K562 (cell line): Measurements from ENCODE around the gene CPED1. TPM values are rescaled to one million over a fixed set of nuclear protein-coding genes. Genes with fewer than 3 reads are reported as not detected.

Source experiments
- ARID3A ChIP-seq: IDR thresholded peaks from 2 replicates; pipeline ENCODE4 v1.6.1; 2012; ENCODE audit warnings: low read depth, low read length, improper control_type of control experiment, borderline replicate concordance
- ATF1 ChIP-seq, 2 experiments: fragments of 450-650 bp in 1 of 2; IDR thresholded peaks; 2 replicates each; pipeline ENCODE4 v1.6.1; 2016; ENCODE audit warnings: missing compliant biosample characterization in 1 of 2, missing genetic modification characterization in 1 of 2
- CC2D1A ChIP-seq: fragments of 450-650 bp; IDR thresholded peaks from 2 replicates; pipeline ENCODE4 v1.6.1; 2017; ENCODE audit warnings: mild to moderate bottlenecking
- CEBPG ChIP-seq, 3 experiments: fragments of 200-800 bp in 1 of 3; sonication (Bioruptor generic) in 1 of 3; sonication (generic) in 1 of 3; formaldehyde crosslinking in 1 of 3; IDR thresholded peaks in 2 of 3; conservative IDR thresholded peaks in 1 of 3; 2 replicates each; pipeline versions ENCODE4 v1.6.1 to v1.8.0; 2016 to 2022; ENCODE audit warnings: missing compliant biosample characterization in 2 of 3, missing genetic modification characterization in 2 of 3, mild to moderate bottlenecking in 1 of 3, missing genetic modification reagents in 1 of 3
- CREB1 ChIP-seq, 2 experiments: sonication (generic) in 1 of 2; formaldehyde crosslinking in 1 of 2; IDR thresholded peaks; 2 replicates each; pipeline versions ENCODE4 v1.6.1 to v1.8.0; 2012 to 2022; ENCODE audit warnings: inconsistent platforms in 1 of 2, mild to moderate bottlenecking in 1 of 2, missing genetic modification reagents in 1 of 2, moderate library complexity in 1 of 2
- CREM ChIP-seq: IDR thresholded peaks from 2 replicates; pipeline ENCODE4 v1.6.1; 2014; ENCODE audit warnings: antibody characterized with exemption, low read depth
- CXXC5 ChIP-seq: fragments of 250-450 bp; sonication (Bioruptor Pico); IDR thresholded peaks from 2 replicates; pipeline ENCODE4 v1.8.0; 2022; ENCODE audit warnings: inconsistent platforms, mild to moderate bottlenecking, moderate library complexity
- DEAF1 ChIP-seq: fragments of 450-650 bp; formaldehyde crosslinking; IDR thresholded peaks from 2 replicates; pipeline ENCODE4 v1.4.0; 2020; ENCODE audit warnings: mild to moderate bottlenecking, moderate library complexity
- DNMT1 ChIP-seq: fragments of 450-650 bp; IDR thresholded peaks from 2 replicates; pipeline ENCODE4 v1.6.1; 2016; ENCODE audit warnings: antibody characterized with exemption, mild to moderate bottlenecking
- GABPA ChIP-seq: fragments of 200-800 bp; sonication (Bioruptor generic); conservative IDR thresholded peaks from 2 replicates; pipeline ENCODE4 v1.6.1; 2016; ENCODE audit warnings: low read depth, missing genetic modification characterization, missing compliant biosample characterization
- HMGN3 ChIP-seq: IDR thresholded peaks from 2 replicates; pipeline ENCODE4 v1.6.1; 2011; ENCODE audit warnings: borderline replicate concordance, low read depth, mild to moderate bottlenecking, mixed read lengths, low read length; ENCODE audit not compliant: insufficient read length; ENCODE audit errors: extremely low read depth
- L3MBTL2 ChIP-seq: fragments of 450-650 bp; IDR thresholded peaks from 2 replicates; pipeline ENCODE4 v1.6.1; 2016; ENCODE audit warnings: mild to moderate bottlenecking, moderate library complexity
- MNT ChIP-seq, 2 experiments: fragments of 450-650 bp; conservative IDR thresholded peaks; 2 replicates each; pipeline ENCODE4 v1.6.1; 2017; ENCODE audit warnings: mild to moderate bottlenecking in 2 of 2, moderate library complexity in 2 of 2
- NFE2 ChIP-seq: IDR thresholded peaks from 2 replicates; pipeline ENCODE4 v1.6.1; 2014; ENCODE audit warnings: antibody characterized with exemption, low read depth
- NR2F6 ChIP-seq: fragments of 450-650 bp; formaldehyde crosslinking; IDR thresholded peaks from 2 replicates; pipeline ENCODE4 v1.4.0; 2020; ENCODE audit warnings: mild to moderate bottlenecking
- RCOR1 ChIP-seq, 2 experiments: IDR thresholded peaks; 2 replicates each; pipeline ENCODE4 v1.6.1; 2012; ENCODE audit warnings: low read depth in 2 of 2, low read length in 2 of 2, borderline replicate concordance in 1 of 2, improper control_type of control experiment in 1 of 2
- SMARCA4 ChIP-seq: fragments of 450-650 bp; IDR thresholded peaks from 2 replicates; pipeline ENCODE4 v1.6.1; 2016
- TAF1 ChIP-seq: IDR thresholded peaks from 2 replicates; pipeline ENCODE4 v1.6.1; 2011; ENCODE audit warnings: mild to moderate bottlenecking, low read length, moderate library complexity; ENCODE audit not compliant: insufficient read depth, control insufficient read depth, severe bottlenecking; ENCODE audit errors: extremely low read depth
- TAF9B ChIP-seq: fragments of 450-650 bp; IDR thresholded peaks from 2 replicates; pipeline ENCODE4 v1.6.1; 2018; ENCODE audit warnings: mild to moderate bottlenecking; ENCODE audit not compliant: partially characterized antibody
- YY1 ChIP-seq, 3 experiments: IDR thresholded peaks; 2 replicates each; pipeline ENCODE4 v1.6.1; 2011; ENCODE audit warnings: low read length in 2 of 3, mild to moderate bottlenecking in 2 of 3, moderate library complexity in 2 of 3, borderline replicate concordance in 1 of 3, control low read depth in 1 of 3, low read depth in 1 of 3; ENCODE audit not compliant: insufficient read depth in 3 of 3, insufficient replicate concordance in 2 of 3, control insufficient read depth in 1 of 3, insufficient read length in 1 of 3; ENCODE audit errors: extremely low read depth in 1 of 3
- polyA plus RNA-seq, 8 experiments: library from polyadenylated mRNA; depleted of rRNA in 4 of 8; stranded (reverse) in 5 of 8; unstranded in 3 of 8; fragments of >200 nt; fragmentation: Nextera tagmentation in 2 of 8; fragmentation: Illumina TruSeq in 1 of 8; extraction: Ambion mirVana in 2 of 8; extraction: Trizol in 1 of 8; gene quantifications; 2 replicates each; pipeline versions ENCODE4 v1.2.1 to v1.2.3, GENCODE V29; 2011 to 2014; ENCODE audit warnings: inconsistent platforms in 1 of 8, missing spikeins in 1 of 8
- total RNA-seq, 7 experiments: library from RNA; depleted of rRNA in 6 of 7; stranded (reverse); fragments of >200 nt in 6 of 7; fragmentation: Illumina TruSeq in 2 of 7; extraction: Trizol in 2 of 7; gene quantifications; 2 replicates each; pipeline versions ENCODE4 v1.2.1 to v1.2.3, GENCODE V29; 2011 to 2021; ENCODE audit warnings: low replicate concordance in 1 of 7

Gene CPED1
- total and polyA plus RNA-seq, 9 of the 15 experiments (the other 6 are each of a cell fraction or from before 2014, with no cell fraction given) = 195 to 393 (median 290) TPM

GRCh38 chr7:120987683-120988590, 574 bp upstream of the CPED1 start (continued):
- TF ChIP-seq DEAF1 (CRISPR knock-in tag) (peak; percentile 96), MNT (conservative IDR thresholded peaks at IDR 0.05) (peak; percentile 91 to 92), GABPA (tag) (0 out of 2 replicates have a peak, but pooled peaks have one; percentile 24), RCOR1 (IDR thresholded peaks at IDR 0.05; ENCODE audit: borderline replicate concordance in 1 of 2, low read depth in 2 of 2, low read length in 2 of 2) (peak in 1 of 2 experiments; percentile 73; a peak in 3 of 4 replicates), ARID3A (peak; percentile 78), CEBPG (CRISPR knock-in tag; IDR thresholded peaks at IDR 0.05) (no peak), CEBPG (tag; conservative IDR thresholded peaks at IDR 0.05 in 1 of 2, IDR thresholded peaks at IDR 0.05 in 1 of 2) (no peak), NFE2 (peak; percentile 6; the same call in 1 of the 2 replicates), NR2F6 (CRISPR knock-in tag) (no peak), CREB1 (IDR thresholded peaks at IDR 0.05) (peak; percentile 32; the same call in 1 of the 2 replicates), CREB1 (CRISPR knock-in tag; IDR thresholded peaks at IDR 0.05) (peak; percentile 47), L3MBTL2 (peak; percentile 52), ATF1 (CRISPR knock-in tag; IDR thresholded peaks at IDR 0.05) (no peak), ATF1 (tag; IDR thresholded peaks at IDR 0.05) (peak; percentile 55), CXXC5 (CRISPR knock-in tag) (peak; percentile 71; the same call in 1 of the 2 replicates), YY1 (IDR thresholded peaks at IDR 0.05; ENCODE audit: borderline replicate concordance in 1 of 3, control insufficient read depth in 1 of 3, extremely low read depth in 1 of 3, insufficient read depth in 3 of 3, insufficient read length in 1 of 3, insufficient replicate concordance in 2 of 3, low read depth in 1 of 3, low read length in 2 of 3) (peak in 1 of 3 experiments; percentile 79), SMARCA4 (0 out of 2 replicates have a peak, but pooled peaks have one; percentile 8), TAF9B (no peak), CC2D1A (peak; percentile 73), CREM (peak; percentile 45), DNMT1 (no peak), HMGN3 (no peak), TAF1 (peak; percentile 78)
